Measurements from ENCODE around the gene AFF1. TPM values are rescaled to one million over a fixed set of nuclear protein-coding genes. Genes with fewer than 3 reads are reported as not detected.

The AFF1 gene
- total RNA-seq, 4 donors from 2014 or later, result 59.7 to 78.1 (median 65.9) TPM

- H3K9me3 ChIP-seq, result no peaks in the 10 kb centered on the region
- no peak overlapping the region for H3K27ac ChIP-seq
- TF ChIP-seq POLR2AphosphoS5 (IDR thresholded peaks at IDR 0.05), result no peak
- no peak for TF ChIP-seq POLR2A (IDR thresholded peaks at IDR 0.05)
- no peak for TF ChIP-seq CTCF (IDR thresholded peaks at IDR 0.05)
- no peak for TF ChIP-seq EP300 (IDR thresholded peaks at IDR 0.05)
- no peaks in the 10 kb centered on the region for H3K36me3 ChIP-seq
- 76 to 79% methylated on average over 8 of the region's 8 CpGs for WGBS, 2 donors (ENCODE audit: low coverage in 1 of 2)
- no peak for ATAC-seq
- no peak overlapping the region for H3K4me3 ChIP-seq
- H3K27me3 ChIP-seq, result no peaks in the 10 kb centered on the region
- H3K4me1 ChIP-seq, result peaks cover 0 to 27% (median 9%) of the 10 kb centered on the region in 3 donors
Measured at GRCh38 chr4:86974551-86974994, 39.8 kb downstream of the AFF1 start.

- TF ChIP-seq EP300 (IDR thresholded peaks at IDR 0.05) (no peak), POLR2AphosphoS5 (IDR thresholded peaks at IDR 0.05) (no peak), CTCF (IDR thresholded peaks at IDR 0.05) (no peak), POLR2A (IDR thresholded peaks at IDR 0.05) (no peak)
- Histone ChIP-seq H3K36me3 (no peaks in the 10 kb centered on the region), H3K27ac (no peak overlapping the region), H3K4me1 (peaks cover 0 to 18% (median 5%) of the 10 kb centered on the region in 3 donors), H3K9me3 (no peaks in the 10 kb centered on the region), H3K4me3 (no peak overlapping the region), H3K27me3 (no peaks in the 10 kb centered on the region)
- no peak for ATAC-seq
- WGBS, 2 donors (ENCODE audit: low coverage in 1 of 2), result 94 to 96% methylated on average over 2 of the region's 2 CpGs
Measured at GRCh38 chr4:86975927-86976326, 41.1 kb downstream of the AFF1 start.

- no peaks in the 10 kb centered on the region for H3K9me3 ChIP-seq
- WGBS, 2 donors (ENCODE audit: low coverage in 1 of 2), result 85 to 94% methylated on average over 3 to 4 of the region's 4 CpGs
- H3K36me3 ChIP-seq, result no peaks in the 10 kb centered on the region
- H3K4me1 ChIP-seq, result peaks cover 0 to 10% (median 4%) of the 10 kb centered on the region in 3 donors
- no peak overlapping the region for H3K27ac ChIP-seq
- no peak overlapping the region for H3K4me3 ChIP-seq
- ATAC-seq, result no peak
- no peak for TF ChIP-seq POLR2A (IDR thresholded peaks at IDR 0.05)
- no peak for TF ChIP-seq EP300 (IDR thresholded peaks at IDR 0.05)
- TF ChIP-seq CTCF (IDR thresholded peaks at IDR 0.05), result no peak
- no peaks in the 10 kb centered on the region for H3K27me3 ChIP-seq
Measured at GRCh38 chr4:86976801-86977485, 42.1 kb downstream of the AFF1 start.

GRCh38 chr4:86977621-86978184 is 42.9 kb downstream of the AFF1 start:
- Histone ChIP-seq H3K27ac (no peak overlapping the region), H3K9me3 (no peaks in the 10 kb centered on the region), H3K4me1 (peaks cover 0 to 10% (median 4%) of the 10 kb centered on the region in 3 donors), H3K27me3 (no peaks in the 10 kb centered on the region), H3K4me3 (no peak overlapping the region), H3K36me3 (no peaks in the 10 kb centered on the region)
- ATAC-seq, result no peak
- no peak for TF ChIP-seq CTCF (IDR thresholded peaks at IDR 0.05)
- TF ChIP-seq POLR2AphosphoS5 (IDR thresholded peaks at IDR 0.05), result no peak
- no peak for TF ChIP-seq EP300 (IDR thresholded peaks at IDR 0.05)
- WGBS, 2 donors (ENCODE audit: low coverage in 1 of 2), result 53 to 71% methylated on average over 5 of the region's 5 CpGs

GRCh38 chr4:86978709-86979108 is 43.9 kb downstream of the AFF1 start:
- 42 to 50% methylated on average over 2 of the region's 2 CpGs for WGBS, 2 donors (ENCODE audit: low coverage in 1 of 2)

More at GRCh38 chr4:86978709-86979108, 43.9 kb downstream of the AFF1 start:
- H3K27ac ChIP-seq, result no peak overlapping the region
- no peak for ATAC-seq
- no peaks in the 10 kb centered on the region for H3K27me3 ChIP-seq
- TF ChIP-seq POLR2AphosphoS5 (IDR thresholded peaks at IDR 0.05), result no peak
- no peak for TF ChIP-seq CTCF (IDR thresholded peaks at IDR 0.05)
- TF ChIP-seq EP300 (IDR thresholded peaks at IDR 0.05), result no peak
- no peak for TF ChIP-seq POLR2A (IDR thresholded peaks at IDR 0.05)
- no peaks in the 10 kb centered on the region for H3K9me3 ChIP-seq
- H3K36me3 ChIP-seq, result no peaks in the 10 kb centered on the region
- peaks cover 0 to 10% (median 4%) of the 10 kb centered on the region in 3 donors for H3K4me1 ChIP-seq
- no peak overlapping the region for H3K4me3 ChIP-seq

Measured in gastroesophageal sphincter (tissue), 4 donors.